NCI-H510A (cell line): ENCODE results near the gene SEC62.

ENCODE experiments used
- DNase-seq: peaks from one replicate; lab custom pipeline; 2025; lab: John Stamatoyannopoulos, UW

SEC62 gene, protein sequence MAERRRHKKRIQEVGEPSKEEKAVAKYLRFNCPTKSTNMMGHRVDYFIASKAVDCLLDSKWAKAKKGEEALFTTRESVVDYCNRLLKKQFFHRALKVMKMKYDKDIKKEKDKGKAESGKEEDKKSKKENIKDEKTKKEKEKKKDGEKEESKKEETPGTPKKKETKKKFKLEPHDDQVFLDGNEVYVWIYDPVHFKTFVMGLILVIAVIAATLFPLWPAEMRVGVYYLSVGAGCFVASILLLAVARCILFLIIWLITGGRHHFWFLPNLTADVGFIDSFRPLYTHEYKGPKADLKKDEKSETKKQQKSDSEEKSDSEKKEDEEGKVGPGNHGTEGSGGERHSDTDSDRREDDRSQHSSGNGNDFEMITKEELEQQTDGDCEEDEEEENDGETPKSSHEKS

DNA sequence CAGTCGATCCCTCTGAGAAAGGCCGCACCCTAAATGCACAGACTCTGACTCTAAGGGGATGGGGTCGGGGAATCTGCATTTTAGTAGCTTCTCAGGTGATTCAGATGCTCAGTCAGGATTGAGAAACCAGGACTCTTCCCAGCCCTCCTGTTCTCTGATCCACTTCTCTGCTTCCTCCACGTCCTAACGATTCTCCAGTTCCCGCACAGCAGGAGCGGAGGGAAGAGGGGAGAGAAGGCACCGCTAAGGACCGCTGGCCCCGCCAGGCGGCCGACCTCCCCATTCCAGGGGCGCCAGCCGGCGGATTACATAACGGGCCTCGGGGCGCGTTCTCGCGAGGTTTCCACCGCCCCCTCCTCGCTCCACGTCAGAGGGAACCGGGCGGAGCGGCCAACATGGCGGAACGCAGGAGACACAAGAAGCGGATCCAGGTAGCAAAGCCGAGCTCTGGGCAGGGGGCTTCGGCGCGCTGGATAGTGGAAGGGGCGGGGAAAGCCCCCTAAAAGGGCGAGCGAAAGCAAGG lies at the start of gene SEC62:
TSS of gene SEC62 (plus strand) at position 380 of the 523 bp plus-strand sequence. CDS start at position 396, 16 bp downstream.
- DNase-seq, result peak; percentile 85

DNA sequence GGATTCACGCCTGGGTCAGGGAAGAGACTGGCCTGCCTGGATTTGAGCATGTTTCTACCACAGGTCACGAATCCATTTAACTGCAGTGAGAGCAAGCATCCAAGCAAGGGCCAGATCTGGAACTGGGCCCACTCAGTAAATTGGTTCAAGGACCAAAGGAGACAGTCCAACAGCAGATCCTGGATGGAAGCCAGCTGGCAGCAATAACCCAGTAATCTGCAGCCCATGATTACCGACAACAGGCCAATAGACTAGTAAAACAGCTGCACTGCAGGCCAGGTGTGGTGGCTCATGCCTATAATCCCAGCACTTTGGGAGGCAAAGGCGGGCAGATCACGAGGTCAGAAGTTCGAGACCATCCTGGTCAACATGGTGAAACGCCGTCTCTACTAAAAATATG lies 43.4 kb upstream of the SEC62 start:
- DNase-seq, result no peak

DNA sequence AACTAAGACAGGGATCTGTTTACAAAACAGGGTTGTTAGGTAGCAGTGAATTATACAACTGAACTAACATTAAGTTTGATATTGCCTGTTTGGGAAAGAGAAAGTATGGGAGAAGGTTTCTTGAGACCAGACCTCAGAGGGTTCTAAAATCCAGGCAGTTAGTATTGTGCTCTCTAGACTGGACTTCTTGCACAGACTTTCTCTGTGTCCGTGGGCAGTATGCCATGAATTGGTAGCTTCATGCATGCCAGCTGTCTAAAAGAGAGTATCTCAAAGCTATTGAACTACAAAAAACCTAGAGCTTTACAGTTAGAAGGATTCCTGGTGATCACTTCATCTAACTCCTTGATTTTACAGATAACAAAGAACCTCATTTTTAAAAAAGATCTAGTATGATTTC lies 42.8 kb upstream of the SEC62 start:
- no peak for DNase-seq

DNA sequence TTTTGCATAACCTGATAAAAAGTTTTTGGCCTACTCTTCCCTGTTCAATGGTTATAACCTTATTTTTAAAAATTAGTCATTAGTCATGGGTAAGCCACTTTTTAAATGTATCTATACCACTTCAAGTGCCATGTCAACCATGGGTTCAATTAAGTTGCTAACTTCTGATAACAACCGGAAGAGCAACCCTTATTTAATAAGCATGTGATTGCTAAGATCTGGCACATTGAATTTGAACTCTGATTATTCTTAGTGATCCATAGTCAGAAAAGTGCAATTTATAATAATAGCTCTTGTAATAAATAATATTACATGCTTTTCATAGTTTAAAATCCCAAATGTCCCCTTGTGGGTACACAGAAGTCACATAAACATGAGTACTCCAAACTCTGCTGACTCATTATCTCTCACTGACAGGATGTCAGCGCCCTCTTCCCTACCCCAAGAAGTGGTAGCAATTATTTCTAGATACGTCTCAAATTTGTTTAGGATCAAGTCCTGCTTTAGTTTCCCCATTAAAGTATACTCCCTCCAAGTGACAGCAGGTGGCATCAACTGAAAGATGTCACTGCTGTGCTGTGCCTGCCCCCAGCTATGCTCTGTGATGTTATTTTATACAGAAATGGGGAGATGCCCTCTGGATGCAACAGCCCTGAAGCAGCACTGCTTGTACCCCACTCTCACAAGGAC lies 36.6 kb upstream of the SEC62 start:
- no peak for DNase-seq

DNA sequence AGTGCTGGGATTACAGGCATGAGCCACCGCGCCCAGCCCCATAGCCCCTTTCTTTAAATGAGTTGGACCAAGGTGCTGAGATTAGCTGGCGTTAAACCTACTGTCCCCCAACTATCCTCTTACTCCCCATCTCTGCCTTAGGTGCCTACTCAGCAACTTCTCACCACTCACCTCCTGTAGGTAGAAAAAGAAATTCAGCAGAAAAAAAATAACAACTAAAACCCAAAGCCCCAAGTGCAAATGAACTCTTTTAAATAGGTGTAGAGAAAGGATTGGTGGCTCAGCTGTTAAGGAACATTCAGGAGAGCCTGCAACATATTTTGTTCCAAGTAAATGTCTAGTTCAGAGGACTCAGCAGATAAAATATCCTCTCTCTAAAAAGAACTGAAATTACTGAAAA lies 35.8 kb upstream of the SEC62 start:
- DNase-seq, result no peak

DNA sequence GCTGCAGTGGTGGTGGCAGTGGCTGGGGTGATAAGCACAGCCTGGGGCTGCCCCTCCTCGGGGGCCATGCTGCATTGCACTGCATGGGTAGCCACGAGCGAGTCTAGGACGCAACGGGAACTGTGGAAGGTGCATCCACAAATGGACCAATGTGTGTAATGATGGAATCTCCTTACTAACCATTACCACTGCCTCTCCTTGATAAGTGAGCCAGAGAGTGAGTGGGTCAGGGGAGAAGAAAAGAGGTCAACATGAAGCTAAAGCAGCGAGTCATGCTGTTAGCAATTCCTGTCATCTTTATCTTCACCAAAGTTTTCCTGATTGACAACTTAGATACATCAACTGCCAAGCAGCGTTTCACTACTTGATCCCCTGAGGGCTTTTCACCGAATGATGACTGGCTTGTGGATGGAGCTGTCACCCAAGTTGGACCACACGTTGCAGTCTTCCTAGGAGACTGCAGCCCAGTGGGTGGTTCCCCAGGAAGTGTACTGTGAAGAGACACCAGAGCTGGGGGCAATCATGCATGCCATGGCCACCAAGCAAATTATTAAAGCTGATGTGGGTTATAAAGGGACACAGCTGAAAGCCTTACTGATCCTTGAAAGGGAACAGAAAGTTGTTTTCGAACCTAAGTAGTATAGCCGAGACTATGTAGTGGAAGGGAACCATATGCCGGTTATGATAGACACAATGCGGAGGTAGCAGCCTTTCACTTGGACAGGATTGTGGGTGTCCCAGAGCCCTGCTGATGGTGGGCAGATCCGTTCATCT lies 34.7 kb upstream of the SEC62 start:
- DNase-seq, result no peak

DNA sequence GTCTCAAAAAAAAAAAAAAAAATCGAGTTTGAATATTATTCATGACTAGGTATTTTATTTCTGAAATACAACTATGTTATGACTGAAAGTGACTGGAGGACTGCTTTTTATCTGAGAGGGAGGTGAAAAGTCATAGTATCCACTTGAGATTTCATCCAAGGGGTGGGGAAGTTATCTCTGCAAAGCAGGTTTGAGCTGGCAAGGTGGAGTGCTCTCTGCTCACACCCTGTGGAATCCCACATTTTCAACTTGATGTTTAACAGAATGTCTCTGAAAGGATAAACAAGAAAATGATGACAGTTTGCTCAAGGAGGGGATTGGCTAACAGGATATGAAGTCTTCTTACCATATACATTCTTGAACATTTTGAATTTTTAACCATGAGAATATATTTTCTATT lies 27.3 kb upstream of the SEC62 start:
- no peak for DNase-seq

DNA sequence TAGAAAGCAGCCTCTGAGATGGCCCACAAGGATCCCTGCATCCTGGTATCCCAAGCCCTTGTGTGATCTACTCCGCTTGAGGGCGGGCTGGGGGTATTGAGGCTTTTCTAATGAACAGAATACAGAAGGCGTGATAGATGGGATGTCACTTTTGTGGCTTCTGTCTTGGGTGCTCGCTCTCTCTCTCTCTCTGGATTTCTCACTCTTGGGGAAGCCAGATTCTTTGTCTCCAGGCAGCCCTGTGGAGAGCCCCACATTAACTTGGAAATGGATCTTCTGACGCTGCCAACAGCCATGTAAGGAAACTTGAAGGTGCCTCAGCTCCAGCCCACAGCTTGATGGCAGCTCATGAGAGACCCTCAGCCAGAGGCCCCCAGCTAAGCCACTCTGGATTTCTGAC lies 26.9 kb upstream of the SEC62 start:
- DNase-seq, result no peak

DNA sequence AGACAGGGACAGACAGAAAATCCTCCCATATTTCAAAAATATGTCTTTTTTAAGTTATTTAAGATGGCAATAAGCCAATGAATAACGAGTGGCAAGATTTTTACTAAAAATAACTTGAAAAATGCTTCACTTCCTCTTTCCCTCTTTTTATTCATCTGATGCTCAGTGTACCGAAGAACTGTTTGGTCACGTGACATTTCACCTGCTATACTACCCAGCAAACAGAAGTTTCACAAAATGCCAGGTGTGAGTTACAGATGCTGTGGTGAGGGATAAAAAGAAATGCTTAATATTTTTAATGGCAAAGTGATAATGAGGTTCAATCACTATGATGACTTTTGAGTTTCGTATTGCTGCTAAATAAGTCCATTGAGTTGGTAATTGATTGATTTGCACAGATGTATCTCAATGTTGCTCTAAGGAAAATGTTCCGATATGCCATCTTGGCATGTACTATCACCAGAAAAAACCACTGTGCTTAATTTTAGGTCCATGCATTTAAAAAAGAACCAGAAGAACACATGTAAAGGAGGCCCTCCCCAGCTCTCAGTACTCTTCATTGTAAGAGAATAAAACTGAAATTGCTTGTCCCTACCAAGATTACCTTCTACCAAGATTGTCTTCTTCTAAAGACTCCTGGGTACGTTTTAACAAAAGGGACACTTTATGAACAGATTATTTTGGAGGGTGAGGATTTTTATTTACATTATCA lies 26.0 kb upstream of the SEC62 start:
- DNase-seq, result no peak

DNA sequence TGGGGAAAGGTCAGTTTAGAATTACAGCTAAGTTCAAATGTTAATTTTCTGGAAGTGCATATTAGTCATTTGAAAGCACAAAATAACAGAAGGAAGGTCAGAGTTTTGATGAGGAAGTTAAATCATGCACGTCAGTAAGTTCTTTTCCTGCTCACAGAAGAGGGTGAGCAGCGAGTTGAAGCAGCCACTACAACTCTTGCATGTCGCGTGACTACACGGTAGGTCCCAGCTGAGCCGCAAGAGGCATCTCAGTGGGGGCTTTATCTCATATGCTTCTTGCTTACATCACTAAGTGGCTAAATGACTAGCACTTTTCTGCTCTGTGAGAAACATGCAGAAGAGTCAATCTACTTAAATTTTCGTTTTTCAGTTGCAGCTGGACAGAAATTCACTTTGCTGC lies 21.3 kb upstream of the SEC62 start:
- no peak for DNase-seq

DNA sequence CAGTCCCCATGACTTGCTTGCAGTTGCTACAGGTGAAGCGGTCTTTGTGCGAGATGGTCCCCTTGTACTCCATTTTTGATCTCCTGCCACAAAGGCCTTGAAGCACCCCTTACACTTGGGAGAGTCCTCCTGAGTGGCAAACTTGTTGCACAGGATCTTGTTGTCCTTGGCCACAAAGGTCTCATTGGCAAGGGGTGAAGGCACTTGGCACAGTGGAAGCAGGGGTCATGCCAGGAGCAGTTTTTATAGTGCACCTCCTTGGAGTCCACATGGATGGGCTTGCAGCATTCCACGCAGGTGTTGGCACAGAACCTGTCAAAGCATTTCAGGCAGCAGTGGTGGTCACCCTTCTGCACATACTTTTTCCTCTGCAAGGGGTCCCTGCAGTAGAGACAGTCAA lies 20.3 kb upstream of the SEC62 start:
- DNase-seq, result no peak

DNA sequence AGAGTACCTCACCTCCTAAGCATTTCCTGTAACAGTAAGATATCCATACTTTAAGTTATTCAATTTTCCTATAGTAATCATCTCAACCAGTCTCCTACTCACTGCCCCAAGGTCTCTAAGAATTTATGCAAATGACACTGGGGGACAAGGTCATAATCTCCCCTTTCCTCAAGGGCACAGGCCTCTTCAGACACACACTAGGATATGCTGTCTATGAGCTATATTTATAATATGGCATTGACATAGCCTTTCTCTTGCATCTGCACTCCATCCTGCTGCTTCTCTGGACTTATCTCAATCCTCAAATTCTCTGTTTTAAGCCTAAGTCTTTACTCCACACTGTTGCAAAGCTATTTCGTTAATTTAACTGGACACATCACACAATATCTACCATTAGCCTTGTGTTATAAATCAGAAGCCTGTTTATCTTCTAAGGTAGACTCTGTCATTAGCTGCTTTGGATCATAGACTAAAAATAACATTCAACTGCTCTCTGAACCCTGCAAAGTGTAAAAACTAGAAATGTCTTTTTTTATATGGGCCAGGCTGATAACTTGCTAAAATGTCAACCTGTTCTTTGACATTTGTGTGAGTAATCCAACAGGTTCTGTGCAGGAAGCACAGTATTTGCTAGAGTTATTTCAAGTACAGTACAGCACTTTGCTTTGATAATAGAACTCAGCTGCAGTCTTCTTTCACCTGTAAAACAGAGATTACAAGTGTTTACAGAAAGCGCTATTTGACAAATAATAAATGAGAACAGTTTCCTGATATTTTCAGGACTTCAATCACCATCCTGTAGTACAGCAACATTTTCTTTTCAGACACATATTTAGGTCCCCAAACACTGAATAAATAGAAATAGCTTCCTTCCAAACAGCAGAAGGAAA lies 17.8 kb upstream of the SEC62 start:
- DNase-seq, result no peak

DNA sequence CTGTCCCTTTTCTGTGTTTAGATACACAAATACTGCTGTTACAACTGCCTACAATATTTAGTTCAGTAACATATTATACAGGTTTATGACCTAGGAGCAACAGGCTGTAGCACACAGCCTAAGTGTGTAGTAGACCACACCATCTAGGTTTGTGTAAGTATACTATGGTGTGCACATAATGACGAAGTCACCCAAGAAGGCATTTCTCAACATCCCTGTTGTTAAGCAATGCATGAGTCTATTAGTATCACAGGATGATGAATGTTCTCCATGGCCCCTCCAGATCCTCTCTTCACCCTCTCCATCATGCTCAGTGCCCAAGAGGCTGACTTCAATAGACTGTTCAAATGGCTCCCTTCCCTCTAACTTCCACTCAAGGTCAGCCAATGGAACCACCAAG lies 14.6 kb upstream of the SEC62 start:
- DNase-seq, result no peak

DNA sequence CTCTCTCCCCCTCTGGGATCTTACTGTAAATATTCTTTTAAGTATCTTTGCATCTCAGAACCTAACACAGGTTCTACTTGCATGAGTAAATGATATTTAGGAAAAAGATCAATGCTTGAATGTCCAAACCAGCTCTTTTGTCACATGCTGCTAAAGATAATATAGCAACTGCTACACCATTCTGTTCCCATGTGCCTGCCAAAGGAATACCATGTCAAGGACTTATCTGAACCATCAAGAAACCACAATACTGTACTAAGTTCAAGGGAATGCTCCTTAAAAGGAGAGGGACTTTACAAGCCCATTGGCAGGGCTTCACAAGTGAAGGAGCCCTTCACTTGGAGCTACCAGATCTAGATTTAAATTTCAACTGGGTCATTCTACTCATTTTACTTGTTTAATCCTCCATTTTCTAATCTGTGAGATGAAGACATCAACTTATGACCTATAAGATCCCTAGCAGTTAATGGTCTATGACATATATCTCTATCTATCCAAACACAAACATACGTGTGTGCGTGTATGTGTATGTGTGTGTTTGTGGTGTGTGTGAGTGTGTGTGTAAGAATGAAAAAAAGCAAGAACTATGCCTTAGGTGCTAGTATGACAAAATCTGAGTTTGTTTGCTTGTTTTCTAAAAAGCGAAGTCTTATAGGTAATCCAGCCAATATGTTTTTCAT lies 13.0 kb upstream of the SEC62 start:
- DNase-seq, result no peak

DNA sequence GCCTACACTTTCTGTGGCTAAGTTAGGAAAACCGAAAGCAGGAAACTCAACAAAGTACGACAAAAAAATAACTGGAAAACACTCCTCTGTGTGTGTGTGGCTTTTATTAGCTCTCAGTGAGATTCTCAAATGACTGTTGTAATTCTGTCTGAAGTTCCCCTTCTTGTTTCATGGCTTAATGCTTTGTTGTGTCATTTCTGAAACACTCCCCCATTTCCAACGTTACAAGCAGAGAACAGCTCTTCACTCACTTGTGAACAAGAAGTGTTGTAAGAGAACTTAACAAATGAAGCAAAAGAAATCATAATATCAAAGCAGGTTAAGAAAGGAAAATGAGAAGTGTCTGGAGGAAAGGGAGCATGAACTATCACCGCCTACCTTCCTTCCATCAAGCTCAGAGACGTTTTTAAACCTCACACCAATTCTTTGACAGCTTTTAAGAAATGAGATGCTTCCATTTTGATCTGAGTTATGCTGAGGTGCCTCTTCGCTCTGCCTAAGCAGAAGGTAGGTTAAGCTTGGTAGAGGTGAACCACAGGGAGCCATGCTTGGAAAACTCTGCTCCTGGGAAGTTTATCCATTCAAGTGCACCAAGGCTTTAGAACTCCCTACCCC lies 12.4 kb upstream of the SEC62 start:
- DNase-seq, result no peak

DNA sequence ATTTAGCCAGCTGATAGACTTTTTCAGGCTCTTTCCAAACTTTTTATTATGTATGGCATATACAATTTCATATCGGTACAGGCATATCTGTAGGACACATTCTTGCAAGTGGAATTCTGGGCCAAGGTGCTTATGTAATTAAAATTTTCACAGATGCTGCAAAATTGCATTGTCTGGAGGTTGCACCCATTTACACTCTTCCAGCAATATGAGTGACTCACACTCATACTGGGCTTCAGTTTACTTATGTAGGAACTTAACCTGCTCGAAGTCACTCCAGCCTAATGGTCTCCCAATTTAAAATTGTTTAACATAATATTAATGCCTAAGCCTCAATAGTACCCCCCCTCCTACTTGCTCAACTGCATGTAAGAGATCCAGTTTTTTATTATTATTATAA lies 11.2 kb upstream of the SEC62 start:
- no peak for DNase-seq

DNA sequence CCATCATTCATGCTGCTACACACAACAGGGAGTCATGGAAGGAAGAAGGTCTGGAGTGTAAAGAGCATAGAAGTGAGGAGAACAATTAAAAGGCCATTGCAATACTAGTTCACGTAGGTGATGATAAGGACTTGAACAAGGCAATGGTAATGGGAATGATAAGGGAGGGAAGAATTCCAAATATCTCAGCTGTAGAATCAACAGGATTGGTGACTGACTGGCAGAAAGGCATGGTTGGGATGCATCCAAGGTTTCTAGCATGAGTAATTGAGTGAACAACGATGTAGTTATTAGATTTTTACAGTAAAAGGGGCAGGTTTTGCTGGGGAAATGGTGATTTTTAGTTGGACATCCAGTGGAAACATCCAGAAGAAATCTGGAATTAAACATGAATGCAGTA lies 2.4 kb upstream of the SEC62 start:
- DNase-seq, result no peak

DNA sequence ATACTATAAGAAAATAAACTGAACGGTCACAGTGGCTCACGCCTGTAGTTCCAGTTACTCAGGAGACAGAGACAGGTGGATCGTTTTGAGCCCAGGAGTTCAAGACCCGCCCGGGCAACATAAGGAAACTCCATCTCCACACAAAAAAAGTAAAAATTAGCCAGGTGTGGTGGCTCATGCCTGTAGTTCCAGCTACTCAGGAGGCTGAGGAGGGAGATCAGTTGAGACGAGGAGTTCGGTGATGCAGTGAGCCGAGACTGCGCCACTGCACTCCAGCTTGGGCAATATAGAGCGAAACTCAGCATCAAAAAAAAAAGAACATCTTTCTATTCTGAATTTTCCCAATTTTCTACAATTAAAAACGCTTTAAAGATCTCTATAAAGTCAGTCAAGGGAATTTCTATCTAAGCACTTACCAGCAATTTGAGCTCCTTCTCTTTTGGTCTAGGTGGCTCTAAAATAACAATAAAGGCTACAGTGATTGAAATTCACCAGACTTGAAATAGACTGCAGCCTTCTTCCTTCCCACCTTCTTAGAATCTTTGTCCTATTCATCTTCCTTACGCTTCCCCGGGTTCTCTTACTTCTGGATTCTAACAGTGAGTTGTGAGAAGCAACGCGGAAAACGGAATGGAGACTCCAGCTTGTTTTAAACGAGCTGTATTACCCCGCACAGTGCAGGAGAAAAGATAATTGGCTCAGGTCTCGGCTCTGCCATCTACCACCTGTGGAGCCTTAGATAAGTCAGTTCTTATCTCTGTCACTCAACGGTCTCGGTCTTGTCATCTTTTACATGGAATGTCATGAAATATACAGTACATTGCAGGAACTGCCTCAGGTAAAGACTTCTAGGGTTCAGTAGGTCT lies 812 bp upstream of the SEC62 start:
- peak; percentile 20 for DNase-seq
